Neural cell (in vitro differentiated cells): ENCODE data around the gene HSD11B1L. TPM values are rescaled to one million over a fixed set of nuclear protein-coding genes. Genes with fewer than 3 reads are reported as not detected.

Experiments used
- H2AFZ ChIP-seq: fragments of 200-600, 300-800 bp; sonication (generic), shearing (Covaris generic); 2 replicates; pipeline ENCODE4 v1.6.0; 2014; ENCODE audit warnings: low read depth, mild to moderate bottlenecking, antibody characterized with exemption, low read length, moderate library complexity
- H3F3A ChIP-seq: fragments of 200-600 bp; shearing (Covaris generic); 2 replicates; pipeline ENCODE4 v1.6.1; 2016; ENCODE audit warnings: mild to moderate bottlenecking, moderate library complexity, mixed read lengths, antibody characterized with exemption, low read length; ENCODE audit not compliant: insufficient read depth, poor library complexity, severe bottlenecking
- H3K27ac ChIP-seq: fragments of 200-600, 300-800 bp; sonication (generic), shearing (Covaris generic); 2 replicates; pipeline ENCODE4 v1.5.1; 2014; ENCODE audit warnings: mild to moderate bottlenecking, low read length, moderate library complexity
- H3K27me3 ChIP-seq: fragments of 300-800, 200-600 bp; sonication (generic), shearing (Covaris generic); 2 replicates; pipeline ENCODE4 v1.6.0; 2014; ENCODE audit warnings: mild to moderate bottlenecking, low read depth, low read length, moderate library complexity; ENCODE audit not compliant: insufficient read depth
- H3K36me3 ChIP-seq: fragments of 300-800, 200-600 bp; sonication (generic), shearing (Covaris generic); 2 replicates; pipeline ENCODE4 v1.5.1; 2014; ENCODE audit warnings: mild to moderate bottlenecking, antibody characterized with exemption, low read length, moderate library complexity; ENCODE audit not compliant: insufficient read depth
- H3K4me2 ChIP-seq: fragments of 300-800, 200-600 bp; sonication (generic), shearing (Covaris generic); 2 replicates; pipeline ENCODE4 v1.6.0; 2014; ENCODE audit warnings: mild to moderate bottlenecking, low read length
- H3K4me3 ChIP-seq: fragments of 300-800, 200-600 bp; sonication (generic), shearing (Covaris generic); 2 replicates; pipeline ENCODE4 v1.5.1; 2014; ENCODE audit warnings: mild to moderate bottlenecking, low read length, moderate library complexity
- H3K79me2 ChIP-seq: fragments of 200-600 bp; shearing (Covaris generic); replicated peaks from 2 replicates; pipeline ENCODE4 v1.6.0; 2014; ENCODE audit warnings: mild to moderate bottlenecking, low read length, moderate library complexity; ENCODE audit not compliant: insufficient read depth
- H3K9ac ChIP-seq: fragments of 300-800, 200-600 bp; sonication (generic), shearing (Covaris generic); 2 replicates; pipeline ENCODE4 v1.6.1; 2016; ENCODE audit warnings: mild to moderate bottlenecking, low read length, mixed read lengths
- H3K9me2 ChIP-seq: fragments of 200-600 bp; shearing (Covaris generic); 2 replicates; pipeline ENCODE4 v1.6.1; 2016; ENCODE audit warnings: mild to moderate bottlenecking, low read length, mixed read lengths; ENCODE audit not compliant: insufficient read depth
- H3K9me3 ChIP-seq: fragments of 200-600, 300-800 bp; sonication (generic), shearing (Covaris generic); 2 replicates; pipeline ENCODE4 v1.6.1; 2016; ENCODE audit warnings: mild to moderate bottlenecking, mixed run types, low read length, moderate library complexity, mixed read lengths
- H4K20me1 ChIP-seq: fragments of 200-600 bp; shearing (Covaris generic); 2 replicates; pipeline ENCODE4 v1.6.1; 2016; ENCODE audit warnings: mild to moderate bottlenecking, mixed run types; ENCODE audit not compliant: insufficient read depth
- EP300 ChIP-seq: fragments of 450-650 bp; conservative IDR thresholded peaks from 2 replicates; pipeline ENCODE4 v1.6.1; 2014; ENCODE audit warnings: antibody characterized with exemption, mild to moderate bottlenecking, moderate library complexity; ENCODE audit not compliant: poor library complexity, severe bottlenecking
- EZH2 ChIP-seq: fragments of 200-600, 300-800 bp; shearing (Covaris generic), sonication (generic); IDR thresholded peaks from 2 replicates; pipeline ENCODE4 v1.6.1; 2014; ENCODE audit warnings: antibody characterized with exemption, low read length, borderline replicate concordance, mild to moderate bottlenecking; ENCODE audit not compliant: insufficient read depth, poor library complexity, severe bottlenecking
- MXI1 ChIP-seq: fragments of 450-650 bp; conservative IDR thresholded peaks from 2 replicates; pipeline ENCODE4 v1.6.1; 2014; ENCODE audit warnings: antibody characterized with exemption, mild to moderate bottlenecking; ENCODE audit not compliant: poor library complexity, severe bottlenecking
- POLR2AphosphoS5 ChIP-seq: IDR thresholded peaks from 2 replicates; pipeline ENCODE4 v1.6.1; 2012
- RAD21 ChIP-seq: fragments of 450-650 bp; conservative IDR thresholded peaks from 2 replicates; pipeline ENCODE4 v1.6.1; 2014; ENCODE audit warnings: antibody characterized with exemption, mild to moderate bottlenecking, moderate library complexity
- SMC3 ChIP-seq: fragments of 450-650 bp; conservative IDR thresholded peaks from 2 replicates; pipeline ENCODE4 v1.6.1; 2014; ENCODE audit warnings: antibody characterized with exemption, mild to moderate bottlenecking, moderate library complexity; ENCODE audit not compliant: poor library complexity
- TAF1 ChIP-seq: IDR thresholded peaks from 2 replicates; pipeline ENCODE4 v1.6.1; 2012; ENCODE audit warnings: low read depth
- polyA plus RNA-seq: library from polyadenylated mRNA; depleted of rRNA; stranded (reverse); fragments of >200 nt; gene quantifications from 2 replicates; pipeline ENCODE4 v1.2.3, GENCODE V29; 2014
- TF ChIP-seq, protein P1 (sequence below): IDR thresholded peaks from 2 replicates; pipeline ENCODE4 v1.6.1; 2012; ENCODE audit warnings: borderline replicate concordance
- TF ChIP-seq, protein P2 (sequence below): fragments of 450-650 bp; IDR thresholded peaks from 2 replicates; pipeline ENCODE4 v1.5.1; 2014; ENCODE audit warnings: antibody characterized with exemption, mild to moderate bottlenecking, moderate library complexity; ENCODE audit not compliant: poor library complexity, severe bottlenecking

HSD11B1L gene
- polyA plus RNA-seq, 1 donor from 2014 or later: 170 TPM

DNA sequence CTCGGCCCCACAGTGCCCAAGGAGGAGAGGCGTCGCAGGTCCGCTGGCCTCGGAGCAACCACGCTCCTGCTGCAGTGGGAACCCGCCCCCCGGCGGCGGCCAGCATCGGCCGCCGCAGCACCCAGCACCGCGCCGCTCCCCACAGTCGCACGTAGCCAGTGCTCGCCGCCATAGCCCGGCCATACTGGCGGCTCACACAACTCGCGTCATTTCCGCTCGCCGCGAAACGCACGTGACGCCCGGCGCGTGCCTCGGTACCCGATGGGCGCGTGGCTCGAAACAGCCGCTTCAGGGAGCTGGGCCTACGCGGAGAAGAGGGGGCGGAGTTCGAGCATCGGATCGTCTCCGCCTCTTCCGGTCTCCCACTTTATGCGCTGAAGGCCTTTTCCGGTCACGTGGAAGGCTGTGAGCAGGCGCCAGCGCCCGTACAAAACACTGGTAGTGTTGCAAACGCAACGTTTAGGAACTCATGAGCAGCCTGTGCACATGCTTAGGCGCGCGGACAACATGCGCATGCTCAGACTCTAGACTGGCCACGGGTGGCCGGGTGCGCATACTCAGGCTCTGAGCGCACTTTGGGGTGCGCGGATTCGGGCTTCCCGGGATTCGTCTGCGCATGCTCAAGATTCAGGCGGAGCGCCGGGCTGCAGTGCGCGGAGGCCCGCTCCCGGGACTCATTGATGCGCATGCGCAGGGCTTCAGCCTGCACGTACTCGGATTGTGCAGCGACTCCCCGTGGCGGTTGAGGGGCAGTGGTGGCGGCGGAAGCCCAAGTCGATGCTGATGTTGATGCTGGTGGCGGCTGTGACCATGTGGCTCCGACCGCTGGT, 39.3 kb downstream of the HSD11B1L start, which contains the start of the genes CATSPERD and LONP1:
Gene CATSPERD (plus strand): TSS at position 677 of the 830 bp plus-strand sequence. CDS start 101 bp downstream, at position 778.
Gene LONP1 (minus strand): TSS at position 186 of the 830 bp plus-strand sequence. CDS start 14 bp downstream, at position 172.
- H3K4me3 ChIP-seq: peak within 1 kb of the TSS; percentile 68
- H3K27me3 ChIP-seq: no peaks in the 10 kb centered on the region
- H3K27ac ChIP-seq: peak within 1 kb of the TSS; percentile 78
- H2AFZ ChIP-seq: peak within 1 kb of the TSS; percentile 65
- peaks cover 24% of the 10 kb centered on the region for H3K79me2 ChIP-seq
- H3K9me2 ChIP-seq: no peaks in the 10 kb centered on the region
- H3F3A ChIP-seq: no peaks in the 10 kb centered on the region
- H3K4me2 ChIP-seq: peak within 1 kb of the TSS; percentile 38
- no peaks in the 10 kb centered on the region for H3K36me3 ChIP-seq
- H3K9ac ChIP-seq: peak within 1 kb of the TSS; percentile 75
- H3K9me3 ChIP-seq: no peaks in the 10 kb centered on the region
- no peaks in the 10 kb centered on the region for H4K20me1 ChIP-seq
- peak; percentile 58 for TF ChIP-seq RAD21
- TF ChIP-seq, protein P1, sequence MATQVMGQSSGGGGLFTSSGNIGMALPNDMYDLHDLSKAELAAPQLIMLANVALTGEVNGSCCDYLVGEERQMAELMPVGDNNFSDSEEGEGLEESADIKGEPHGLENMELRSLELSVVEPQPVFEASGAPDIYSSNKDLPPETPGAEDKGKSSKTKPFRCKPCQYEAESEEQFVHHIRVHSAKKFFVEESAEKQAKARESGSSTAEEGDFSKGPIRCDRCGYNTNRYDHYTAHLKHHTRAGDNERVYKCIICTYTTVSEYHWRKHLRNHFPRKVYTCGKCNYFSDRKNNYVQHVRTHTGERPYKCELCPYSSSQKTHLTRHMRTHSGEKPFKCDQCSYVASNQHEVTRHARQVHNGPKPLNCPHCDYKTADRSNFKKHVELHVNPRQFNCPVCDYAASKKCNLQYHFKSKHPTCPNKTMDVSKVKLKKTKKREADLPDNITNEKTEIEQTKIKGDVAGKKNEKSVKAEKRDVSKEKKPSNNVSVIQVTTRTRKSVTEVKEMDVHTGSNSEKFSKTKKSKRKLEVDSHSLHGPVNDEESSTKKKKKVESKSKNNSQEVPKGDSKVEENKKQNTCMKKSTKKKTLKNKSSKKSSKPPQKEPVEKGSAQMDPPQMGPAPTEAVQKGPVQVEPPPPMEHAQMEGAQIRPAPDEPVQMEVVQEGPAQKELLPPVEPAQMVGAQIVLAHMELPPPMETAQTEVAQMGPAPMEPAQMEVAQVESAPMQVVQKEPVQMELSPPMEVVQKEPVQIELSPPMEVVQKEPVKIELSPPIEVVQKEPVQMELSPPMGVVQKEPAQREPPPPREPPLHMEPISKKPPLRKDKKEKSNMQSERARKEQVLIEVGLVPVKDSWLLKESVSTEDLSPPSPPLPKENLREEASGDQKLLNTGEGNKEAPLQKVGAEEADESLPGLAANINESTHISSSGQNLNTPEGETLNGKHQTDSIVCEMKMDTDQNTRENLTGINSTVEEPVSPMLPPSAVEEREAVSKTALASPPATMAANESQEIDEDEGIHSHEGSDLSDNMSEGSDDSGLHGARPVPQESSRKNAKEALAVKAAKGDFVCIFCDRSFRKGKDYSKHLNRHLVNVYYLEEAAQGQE: peak; percentile 83
- TF ChIP-seq, protein P2, sequence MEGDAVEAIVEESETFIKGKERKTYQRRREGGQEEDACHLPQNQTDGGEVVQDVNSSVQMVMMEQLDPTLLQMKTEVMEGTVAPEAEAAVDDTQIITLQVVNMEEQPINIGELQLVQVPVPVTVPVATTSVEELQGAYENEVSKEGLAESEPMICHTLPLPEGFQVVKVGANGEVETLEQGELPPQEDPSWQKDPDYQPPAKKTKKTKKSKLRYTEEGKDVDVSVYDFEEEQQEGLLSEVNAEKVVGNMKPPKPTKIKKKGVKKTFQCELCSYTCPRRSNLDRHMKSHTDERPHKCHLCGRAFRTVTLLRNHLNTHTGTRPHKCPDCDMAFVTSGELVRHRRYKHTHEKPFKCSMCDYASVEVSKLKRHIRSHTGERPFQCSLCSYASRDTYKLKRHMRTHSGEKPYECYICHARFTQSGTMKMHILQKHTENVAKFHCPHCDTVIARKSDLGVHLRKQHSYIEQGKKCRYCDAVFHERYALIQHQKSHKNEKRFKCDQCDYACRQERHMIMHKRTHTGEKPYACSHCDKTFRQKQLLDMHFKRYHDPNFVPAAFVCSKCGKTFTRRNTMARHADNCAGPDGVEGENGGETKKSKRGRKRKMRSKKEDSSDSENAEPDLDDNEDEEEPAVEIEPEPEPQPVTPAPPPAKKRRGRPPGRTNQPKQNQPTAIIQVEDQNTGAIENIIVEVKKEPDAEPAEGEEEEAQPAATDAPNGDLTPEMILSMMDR: peak; percentile 99
- TF ChIP-seq EZH2: no peak
- peak; percentile 74 for TF ChIP-seq TAF1
- peak; percentile 99 for TF ChIP-seq MXI1
- TF ChIP-seq POLR2AphosphoS5: peak; percentile 83
- TF ChIP-seq EP300: peak; percentile 58
- TF ChIP-seq SMC3: peak; percentile 71

DNA sequence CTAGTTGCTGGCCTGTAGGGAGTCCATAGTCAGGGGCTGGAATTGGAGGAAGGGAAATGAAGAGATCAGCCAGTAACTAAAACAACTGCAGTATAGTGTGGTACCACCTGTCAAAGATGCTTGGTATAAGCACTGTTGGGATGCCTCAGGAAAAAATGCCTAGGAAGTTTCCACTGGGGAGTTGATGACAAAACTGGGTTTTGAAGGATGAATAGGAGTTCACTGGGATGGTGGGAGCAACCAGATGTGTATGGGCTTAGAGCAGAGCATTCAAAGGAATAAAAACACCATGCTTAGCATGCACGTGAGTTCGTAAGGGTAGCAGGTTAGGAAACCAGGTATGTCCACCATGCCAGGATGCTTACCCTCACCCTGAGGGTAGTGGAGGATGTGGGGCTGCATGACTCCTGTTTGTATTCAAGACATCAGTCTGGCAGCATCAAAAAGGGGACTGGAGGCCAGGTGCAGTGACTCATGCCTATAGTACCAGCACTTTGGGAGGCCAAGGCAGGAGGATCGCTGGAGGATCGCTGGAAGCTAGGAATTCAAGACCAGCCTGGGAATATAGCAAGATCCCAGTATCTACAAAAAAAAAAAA, 46.7 kb downstream of the HSD11B1L start:
- no peak for TF ChIP-seq SMC3
- TF ChIP-seq EZH2: no peak
- TF ChIP-seq, protein P2: no peak
- TF ChIP-seq, protein P1: no peak
- no peak for TF ChIP-seq EP300
- no peak for TF ChIP-seq RAD21
- TF ChIP-seq MXI1: no peak
- no peak for TF ChIP-seq POLR2AphosphoS5
- TF ChIP-seq TAF1: no peak
- H2AFZ ChIP-seq: no peak overlapping the region
- no peak overlapping the region for H3K27ac ChIP-seq
- no peak overlapping the region for H3K4me3 ChIP-seq
- no peaks in the 10 kb centered on the region for H4K20me1 ChIP-seq
- no peaks in the 10 kb centered on the region for H3K9me3 ChIP-seq
- no peaks in the 10 kb centered on the region for H3K9me2 ChIP-seq
- no peaks in the 10 kb centered on the region for H3K27me3 ChIP-seq
- no peak overlapping the region for H3K4me2 ChIP-seq
- H3K79me2 ChIP-seq: no peaks in the 10 kb centered on the region
- no peaks in the 10 kb centered on the region for H3F3A ChIP-seq
- no peak overlapping the region for H3K9ac ChIP-seq
- H3K36me3 ChIP-seq: no peaks in the 10 kb centered on the region
